ENCODE data around the gene EID3.
"Not testable (repeated sequence)": the region's sequence is repeated elsewhere in the genome, so short reads cannot be mapped to it uniquely, and the experiment has no call there.

EID3 gene

DNA sequence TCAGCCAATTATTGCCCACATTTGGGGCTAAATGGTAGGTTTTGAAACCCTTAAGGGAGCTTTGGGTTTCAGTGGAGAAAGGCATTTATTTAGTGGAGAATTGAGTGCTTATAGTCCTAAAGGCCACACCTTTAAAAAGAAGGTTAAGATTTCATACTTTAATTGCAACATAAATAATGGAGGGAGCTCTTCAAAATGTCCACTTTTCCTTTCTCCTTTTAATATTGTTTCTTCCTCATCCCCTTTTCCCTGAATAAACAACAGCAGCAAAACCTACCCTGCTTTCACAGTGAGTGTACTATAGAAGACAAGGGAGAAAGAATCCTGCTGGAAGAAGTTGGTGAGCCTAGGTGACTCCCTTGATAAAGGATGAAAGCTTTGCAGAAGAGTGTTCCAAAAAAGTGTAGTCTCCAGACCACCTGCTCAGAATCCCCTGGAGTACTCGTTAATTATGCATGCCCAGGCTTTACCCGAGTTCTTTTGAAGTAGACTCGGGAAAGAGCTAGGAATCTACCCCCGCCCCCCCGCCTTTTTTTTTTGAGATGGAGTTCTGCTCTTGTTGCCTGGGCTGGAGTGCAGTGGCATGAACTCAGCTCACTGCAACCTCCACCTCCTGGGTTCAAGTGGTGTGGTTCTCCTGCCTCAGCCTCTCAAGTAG, 11.5 kb upstream of the EID3 start:
- Histone ChIP-seq H3K79me1 (ENCODE audit: low read length) (peaks cover 8% of the 10 kb centered on the region), H3K36me3 (ENCODE audit: control insufficient read depth, insufficient read depth, low read length) (no peaks in the 10 kb centered on the region), H3K56ac (ENCODE audit: low read length) (no peak overlapping the region), H3K23ac (ENCODE audit: low read length) (no peak overlapping the region), H2BK15ac (replicated peaks; ENCODE audit: low read depth) (no peak overlapping the region), H2AK5ac (ENCODE audit: low read length) (no peak overlapping the region), H3K27ac (ENCODE audit: low read depth, low read length) (no peak overlapping the region), H2BK120ac (ENCODE audit: low read depth, low read length) (no peak overlapping the region), H3K4me3 (ENCODE audit: low read length) (no peak overlapping the region), H4K8ac (ENCODE audit: low read depth, low read length) (no peak overlapping the region), H3K27me3 (ENCODE audit: insufficient read depth, low read length, poor library complexity) (no peaks in the 10 kb centered on the region), H4K5ac (ENCODE audit: low read length) (no peak overlapping the region), H3K79me2 (ENCODE audit: control insufficient read depth, insufficient read depth, low read length) (peaks cover 49% of the 10 kb centered on the region), H3K9ac (ENCODE audit: low read length) (no peak overlapping the region), H3K18ac (ENCODE audit: low read length) (no peak overlapping the region), H3K4ac (ENCODE audit: low read depth, low read length) (no peak overlapping the region), H2BK5ac (ENCODE audit: low read length) (no peak overlapping the region), H3K4me1 (ENCODE audit: control insufficient read depth, low read depth, low read length) (no peaks in the 10 kb centered on the region), H3K4me2 (ENCODE audit: low read length) (no peak overlapping the region)
- DNase-seq = peak; percentile 55
- no CpG with 5 or more reads among the region's 5 CpGs for WGBS (ENCODE audit: extremely low coverage, insufficient coverage, low lambda C conversion rate)

DNA sequence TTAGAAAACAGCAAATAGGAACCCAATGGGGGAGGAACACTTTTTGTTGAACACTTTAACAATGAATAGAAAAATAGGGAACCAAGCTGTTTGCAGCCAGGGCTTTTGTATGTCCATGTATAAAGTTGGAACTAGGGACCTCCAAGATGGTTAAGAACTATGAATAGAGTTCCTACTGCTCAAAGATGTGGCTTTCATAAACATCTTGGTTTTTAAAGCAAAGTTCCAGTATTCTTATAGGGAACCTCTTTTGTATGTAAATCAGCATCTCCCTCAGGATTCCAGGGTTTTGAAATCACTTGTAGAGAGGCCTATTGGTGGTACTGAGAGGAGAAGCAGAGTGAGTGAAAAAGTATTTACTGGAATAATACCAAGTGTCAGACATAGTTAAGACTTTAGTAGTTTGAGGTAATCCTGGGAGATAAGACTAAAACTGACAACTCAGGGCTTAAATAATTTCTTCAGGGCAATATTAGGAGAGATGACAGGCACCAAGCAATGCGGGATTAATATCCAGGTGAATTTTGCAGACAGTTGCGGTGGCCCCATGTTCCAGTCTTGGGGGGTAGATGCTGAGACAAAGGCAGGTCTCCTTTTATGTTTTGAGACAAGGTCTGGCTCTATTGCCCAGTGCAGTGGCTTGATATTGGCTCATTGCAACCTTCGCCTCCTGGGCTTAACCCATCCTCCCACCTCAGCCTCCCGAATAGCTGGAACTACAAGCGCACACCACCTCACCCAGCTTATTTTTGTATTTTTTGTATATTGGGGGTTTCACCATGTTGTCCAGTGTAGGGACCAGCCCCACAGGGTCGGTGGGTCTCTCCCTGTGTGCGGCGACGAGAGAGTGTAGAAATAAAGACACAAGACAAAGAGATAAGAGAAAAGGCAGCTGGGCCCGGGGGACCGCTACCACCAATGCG, 10.4 kb upstream of the EID3 start:
- Histone ChIP-seq H3K23ac (ENCODE audit: low read length) (no peak overlapping the region), H3K4me3 (ENCODE audit: low read length) (no peak overlapping the region), H2BK120ac (ENCODE audit: low read depth, low read length) (no peak overlapping the region), H3K4me1 (ENCODE audit: control insufficient read depth, low read depth, low read length) (no peaks in the 10 kb centered on the region), H4K8ac (ENCODE audit: low read depth, low read length) (no peak overlapping the region), H3K4me2 (ENCODE audit: low read length) (no peak overlapping the region), H3K79me2 (ENCODE audit: control insufficient read depth, insufficient read depth, low read length) (peaks cover 49% of the 10 kb centered on the region), H2BK15ac (replicated peaks; ENCODE audit: low read depth) (no peak overlapping the region), H4K5ac (ENCODE audit: low read length) (no peak overlapping the region), H3K79me1 (ENCODE audit: low read length) (peaks cover 10% of the 10 kb centered on the region), H3K27me3 (ENCODE audit: insufficient read depth, low read length, poor library complexity) (no peaks in the 10 kb centered on the region), H2BK5ac (ENCODE audit: low read length) (no peak overlapping the region), H3K36me3 (ENCODE audit: control insufficient read depth, insufficient read depth, low read length) (no peaks in the 10 kb centered on the region), H2AK5ac (ENCODE audit: low read length) (no peak overlapping the region), H3K9ac (ENCODE audit: low read length) (no peak overlapping the region), H3K18ac (ENCODE audit: low read length) (no peak overlapping the region), H3K27ac (ENCODE audit: low read depth, low read length) (no peak overlapping the region), H3K56ac (ENCODE audit: low read length) (no peak overlapping the region), H3K4ac (ENCODE audit: low read depth, low read length) (no peak overlapping the region)
- DNase-seq = peak; percentile 40
- WGBS (ENCODE audit: extremely low coverage, insufficient coverage, low lambda C conversion rate) = no CpG with 5 or more reads among the region's 12 CpGs

DNA sequence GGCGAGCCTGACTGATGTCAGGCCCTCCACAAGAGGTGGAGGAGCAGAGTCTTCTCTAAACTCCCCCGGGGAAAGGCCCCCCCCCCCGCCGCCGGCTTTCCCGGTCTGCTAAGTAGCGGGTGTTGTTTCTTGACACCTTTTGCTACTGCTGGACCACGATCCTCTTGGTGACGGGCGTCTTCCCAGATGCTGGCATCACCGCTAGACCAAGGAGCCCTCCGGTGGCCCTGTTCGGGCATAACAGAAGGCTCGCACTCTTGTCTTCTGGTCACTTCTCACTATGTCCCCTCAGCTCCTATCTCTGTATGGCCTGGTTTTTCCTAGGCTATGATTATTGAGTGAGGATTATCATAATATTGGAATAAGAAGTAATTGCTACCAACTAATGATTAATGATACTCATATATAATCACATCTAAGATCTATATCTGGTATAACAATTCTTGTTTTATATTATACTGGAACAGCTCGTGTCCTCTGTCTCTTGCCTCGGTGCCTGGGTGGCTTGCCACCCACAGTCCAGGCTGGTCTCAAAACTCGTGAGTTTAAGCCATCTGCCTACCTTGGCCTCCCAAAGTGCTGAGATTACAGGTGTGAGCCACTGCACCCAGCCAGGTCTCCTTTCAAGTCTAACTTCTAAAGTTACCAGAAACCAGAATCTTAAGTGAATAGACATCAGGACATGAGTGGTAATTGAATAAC, 9.2 kb upstream of the EID3 start:
- not testable (repeated sequence) for H3K4me3 ChIP-seq (ENCODE audit: low read length); H3K56ac ChIP-seq (ENCODE audit: low read length); H3K4me2 ChIP-seq (ENCODE audit: low read length); H3K27me3 ChIP-seq (ENCODE audit: insufficient read depth, low read length, poor library complexity); H2AK5ac ChIP-seq (ENCODE audit: low read length); H4K5ac ChIP-seq (ENCODE audit: low read length); H3K4ac ChIP-seq (ENCODE audit: low read depth, low read length); H3K18ac ChIP-seq (ENCODE audit: low read length); H3K23ac ChIP-seq (ENCODE audit: low read length); H3K4me1 ChIP-seq (ENCODE audit: control insufficient read depth, low read depth, low read length); H3K9ac ChIP-seq (ENCODE audit: low read length); H3K27ac ChIP-seq (ENCODE audit: low read depth, low read length); H2BK120ac ChIP-seq (ENCODE audit: low read depth, low read length); H3K36me3 ChIP-seq (ENCODE audit: control insufficient read depth, insufficient read depth, low read length); H2BK15ac ChIP-seq (replicated peaks; ENCODE audit: low read depth); H2BK5ac ChIP-seq (ENCODE audit: low read length); H4K8ac ChIP-seq (ENCODE audit: low read depth, low read length)
- Histone ChIP-seq H3K79me1 (ENCODE audit: low read length) (peaks cover 13% of the 10 kb centered on the region), H3K79me2 (ENCODE audit: control insufficient read depth, insufficient read depth, low read length) (peaks cover 42% of the 10 kb centered on the region)
- WGBS (ENCODE audit: extremely low coverage, insufficient coverage, low lambda C conversion rate) = no CpG with 5 or more reads among the region's 17 CpGs
- DNase-seq = peak; percentile 82

DNA sequence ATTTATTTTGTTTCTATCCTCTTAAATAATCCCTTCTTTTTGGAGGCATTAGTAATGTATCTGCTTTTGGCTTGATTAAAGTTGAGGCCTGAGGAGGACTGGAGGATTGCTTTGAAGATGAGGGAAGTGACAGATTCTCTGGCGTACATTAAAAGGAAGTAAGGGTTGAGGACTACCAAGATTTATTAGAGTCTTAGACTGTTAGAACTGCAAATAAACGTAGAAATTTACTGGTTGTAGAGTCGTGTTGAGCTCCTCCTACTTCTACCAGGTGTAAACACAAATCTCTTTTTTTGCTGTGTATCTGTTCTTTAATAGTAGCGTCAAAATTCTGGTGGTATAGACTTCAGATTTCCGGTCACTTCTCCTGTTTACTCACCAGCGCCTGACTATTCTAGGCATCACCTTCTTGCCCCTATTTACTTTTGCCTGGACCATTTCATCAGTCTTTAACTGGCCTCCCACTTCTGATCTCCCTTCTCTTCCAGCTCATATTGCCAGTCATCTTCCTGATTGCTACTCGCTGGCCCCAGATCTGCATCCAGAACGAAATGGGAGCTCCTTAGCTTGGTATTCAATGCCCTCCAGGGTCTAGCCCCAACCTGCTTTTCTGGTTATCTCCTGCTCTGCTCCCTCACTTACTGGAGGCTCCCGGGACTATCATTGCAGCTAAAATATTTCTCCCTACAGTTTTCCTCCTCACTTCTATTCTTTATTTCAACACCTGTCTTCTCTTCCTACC, 8.4 kb upstream of the EID3 start:
- no peak overlapping the region for H2BK120ac ChIP-seq (ENCODE audit: low read depth, low read length)
- H4K8ac ChIP-seq (ENCODE audit: low read depth, low read length) = no peak overlapping the region
- H3K4ac ChIP-seq (ENCODE audit: low read depth, low read length) = no peak overlapping the region
- H4K5ac ChIP-seq (ENCODE audit: low read length) = no peak overlapping the region
- no peaks in the 10 kb centered on the region for H3K4me1 ChIP-seq (ENCODE audit: control insufficient read depth, low read depth, low read length)
- no peak overlapping the region for H3K23ac ChIP-seq (ENCODE audit: low read length)
- H3K9ac ChIP-seq (ENCODE audit: low read length) = no peak overlapping the region
- H3K18ac ChIP-seq (ENCODE audit: low read length) = no peak overlapping the region
- H2BK5ac ChIP-seq (ENCODE audit: low read length) = no peak overlapping the region
- H2BK15ac ChIP-seq (replicated peaks; ENCODE audit: low read depth) = no peak overlapping the region
- H2AK5ac ChIP-seq (ENCODE audit: low read length) = no peak overlapping the region
- H3K27ac ChIP-seq (ENCODE audit: low read depth, low read length) = no peak overlapping the region
- H3K4me2 ChIP-seq (ENCODE audit: low read length) = no peak overlapping the region
- no peak overlapping the region for H3K4me3 ChIP-seq (ENCODE audit: low read length)
- peak; percentile 46 for DNase-seq
- H3K27me3 ChIP-seq (ENCODE audit: insufficient read depth, low read length, poor library complexity) = no peaks in the 10 kb centered on the region
- WGBS (ENCODE audit: extremely low coverage, insufficient coverage, low lambda C conversion rate) = no CpG with 5 or more reads among the region's 9 CpGs
- H3K79me2 ChIP-seq (ENCODE audit: control insufficient read depth, insufficient read depth, low read length) = peaks cover 36% of the 10 kb centered on the region
- H3K79me1 ChIP-seq (ENCODE audit: low read length) = peaks cover 11% of the 10 kb centered on the region
- H3K56ac ChIP-seq (ENCODE audit: low read length) = no peak overlapping the region
- no peaks in the 10 kb centered on the region for H3K36me3 ChIP-seq (ENCODE audit: control insufficient read depth, insufficient read depth, low read length)

DNA sequence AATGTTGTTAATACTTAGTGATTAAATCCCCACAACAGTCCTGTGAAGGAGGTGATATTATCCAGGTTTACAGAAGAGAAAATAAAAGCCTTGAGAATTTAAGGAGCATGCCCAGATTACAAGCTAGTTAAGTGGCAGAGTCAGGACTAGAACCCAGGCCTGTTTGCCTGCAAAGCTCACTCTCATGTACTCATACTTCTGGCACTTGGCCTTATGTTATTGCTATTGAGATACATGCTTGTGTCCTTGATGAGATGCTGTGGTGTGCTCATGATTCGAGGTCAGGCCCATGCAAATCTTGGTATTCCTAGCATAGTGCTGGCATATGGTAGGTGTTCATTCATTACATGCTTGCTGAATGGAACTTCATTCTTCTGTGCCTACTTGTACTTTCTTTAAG, 7.6 kb upstream of the EID3 start:
- Histone ChIP-seq H2BK5ac (ENCODE audit: low read length) (no peak overlapping the region), H3K4me2 (ENCODE audit: low read length) (no peak overlapping the region), H3K79me1 (ENCODE audit: low read length) (peaks cover 11% of the 10 kb centered on the region), H3K27me3 (ENCODE audit: insufficient read depth, low read length, poor library complexity) (no peaks in the 10 kb centered on the region), H3K9ac (ENCODE audit: low read length) (no peak overlapping the region), H3K4me1 (ENCODE audit: control insufficient read depth, low read depth, low read length) (no peaks in the 10 kb centered on the region), H3K23ac (ENCODE audit: low read length) (no peak overlapping the region), H4K8ac (ENCODE audit: low read depth, low read length) (no peak overlapping the region), H2BK15ac (replicated peaks; ENCODE audit: low read depth) (no peak overlapping the region), H4K5ac (ENCODE audit: low read length) (no peak overlapping the region), H3K27ac (ENCODE audit: low read depth, low read length) (no peak overlapping the region), H2AK5ac (ENCODE audit: low read length) (no peak overlapping the region), H3K4ac (ENCODE audit: low read depth, low read length) (no peak overlapping the region), H3K4me3 (ENCODE audit: low read length) (no peak overlapping the region), H3K56ac (ENCODE audit: low read length) (no peak overlapping the region), H3K18ac (ENCODE audit: low read length) (no peak overlapping the region), H2BK120ac (ENCODE audit: low read depth, low read length) (no peak overlapping the region), H3K36me3 (ENCODE audit: control insufficient read depth, insufficient read depth, low read length) (no peaks in the 10 kb centered on the region), H3K79me2 (ENCODE audit: control insufficient read depth, insufficient read depth, low read length) (peaks cover 33% of the 10 kb centered on the region)
- WGBS (ENCODE audit: extremely low coverage, insufficient coverage, low lambda C conversion rate) = no CpG with 5 or more reads among the region's 1 CpG
- no peak for DNase-seq

Measured in mesendoderm (in vitro differentiated cells).